BE2C (cell line): ENCODE results near the gene C3orf20.

ENCODE experiments used
- DNase-seq: peaks from one replicate; pipeline ENCODE4 v3.0.0-alpha.2; 2020
- H3K27me3 ChIP-seq: fragments of 250-450 bp; sonication (Bioruptor Pico); 2 replicates; pipeline ENCODE4 v1.5.1; 2020; ENCODE audit warnings: mild to moderate bottlenecking
- H3K36me3 ChIP-seq: fragments of 250-450 bp; sonication (Bioruptor Pico); 2 replicates; pipeline ENCODE4 v1.5.1; 2020; ENCODE audit warnings: mild to moderate bottlenecking
- H3K4me1 ChIP-seq: fragments of 250-450 bp; sonication (Bioruptor Pico); 2 replicates; pipeline ENCODE4 v1.5.1; 2020
- H3K4me3 ChIP-seq: 2 replicates; pipeline ENCODE4 v1.5.1; 2011; ENCODE audit warnings: low read depth, low read length
- H3K9me3 ChIP-seq: fragments of 250-450 bp; sonication (Bioruptor Pico); 2 replicates; pipeline ENCODE4 v1.5.1; 2020
- TF ChIP-seq, protein P1 (sequence below): IDR thresholded peaks from 2 replicates; pipeline ENCODE4 v1.5.1; 2012; ENCODE audit warnings: mild to moderate bottlenecking, low read depth, low read length

C3orf20 gene

DNA sequence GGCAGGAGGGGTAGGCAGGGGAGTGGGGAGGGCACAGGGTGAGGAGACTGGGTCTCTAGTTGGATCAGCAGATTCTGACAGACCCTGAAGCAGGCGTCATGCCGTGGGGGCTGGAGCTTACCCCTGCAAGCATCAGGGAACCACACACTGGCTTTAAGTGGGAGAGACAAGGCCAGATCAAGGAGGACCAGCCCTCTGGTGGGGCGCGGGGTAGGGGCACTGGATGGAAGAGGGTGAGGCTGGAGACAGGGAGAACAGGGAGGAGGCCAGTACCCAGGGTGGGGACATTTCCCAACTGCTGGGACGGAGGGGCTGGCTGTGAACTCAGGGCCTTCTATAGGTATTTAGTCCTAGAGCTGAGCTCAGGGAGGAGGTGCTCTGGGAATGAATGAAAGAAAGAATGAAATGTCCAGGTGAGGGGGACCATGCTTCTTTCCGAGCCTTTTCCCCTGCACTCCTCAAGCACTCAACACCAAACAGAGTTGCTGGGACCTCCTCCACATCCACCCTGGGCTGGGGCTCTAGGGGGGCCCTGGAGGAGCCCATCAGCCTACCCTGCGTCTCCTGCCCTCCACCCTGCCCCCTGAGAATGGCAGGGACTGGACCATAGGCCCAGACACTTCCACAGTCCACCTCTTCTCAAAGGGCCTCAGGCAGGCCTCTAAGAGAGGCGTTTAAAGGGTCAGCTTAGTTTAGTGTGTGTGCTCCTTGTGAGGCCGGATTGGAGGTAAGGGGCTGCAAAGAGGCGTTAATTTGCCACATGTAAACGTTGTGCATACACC, 94.8 kb downstream of the C3orf20 start:
- H3K4me3 ChIP-seq = no peak overlapping the region
- no peaks in the 10 kb centered on the region for H3K27me3 ChIP-seq
- H3K4me1 ChIP-seq = no peaks in the 10 kb centered on the region
- DNase-seq = no peak
- no peaks in the 10 kb centered on the region for H3K36me3 ChIP-seq
- H3K9me3 ChIP-seq = no peaks in the 10 kb centered on the region
- TF ChIP-seq, protein P1, sequence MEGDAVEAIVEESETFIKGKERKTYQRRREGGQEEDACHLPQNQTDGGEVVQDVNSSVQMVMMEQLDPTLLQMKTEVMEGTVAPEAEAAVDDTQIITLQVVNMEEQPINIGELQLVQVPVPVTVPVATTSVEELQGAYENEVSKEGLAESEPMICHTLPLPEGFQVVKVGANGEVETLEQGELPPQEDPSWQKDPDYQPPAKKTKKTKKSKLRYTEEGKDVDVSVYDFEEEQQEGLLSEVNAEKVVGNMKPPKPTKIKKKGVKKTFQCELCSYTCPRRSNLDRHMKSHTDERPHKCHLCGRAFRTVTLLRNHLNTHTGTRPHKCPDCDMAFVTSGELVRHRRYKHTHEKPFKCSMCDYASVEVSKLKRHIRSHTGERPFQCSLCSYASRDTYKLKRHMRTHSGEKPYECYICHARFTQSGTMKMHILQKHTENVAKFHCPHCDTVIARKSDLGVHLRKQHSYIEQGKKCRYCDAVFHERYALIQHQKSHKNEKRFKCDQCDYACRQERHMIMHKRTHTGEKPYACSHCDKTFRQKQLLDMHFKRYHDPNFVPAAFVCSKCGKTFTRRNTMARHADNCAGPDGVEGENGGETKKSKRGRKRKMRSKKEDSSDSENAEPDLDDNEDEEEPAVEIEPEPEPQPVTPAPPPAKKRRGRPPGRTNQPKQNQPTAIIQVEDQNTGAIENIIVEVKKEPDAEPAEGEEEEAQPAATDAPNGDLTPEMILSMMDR = no peak

DNA sequence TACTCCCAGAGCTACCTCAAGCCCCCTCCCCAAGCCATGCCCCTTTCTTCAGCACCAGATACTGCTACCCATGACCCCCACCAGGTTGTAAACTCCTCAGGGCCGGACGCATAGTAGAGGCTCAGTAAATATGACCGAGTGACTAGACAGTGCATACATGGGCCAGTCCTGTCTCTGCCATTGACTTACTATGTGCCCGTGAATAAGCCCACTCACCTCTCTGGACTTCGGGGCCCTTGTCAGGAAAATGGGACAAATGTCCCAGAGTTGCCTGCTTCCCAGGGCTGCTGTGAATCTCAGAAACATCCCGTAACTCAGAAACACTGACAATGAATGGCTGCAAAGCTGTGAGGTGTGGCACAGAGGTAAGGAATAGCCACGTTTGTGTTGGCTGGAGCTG, 95.7 kb downstream of the C3orf20 start:
- Histone ChIP-seq H3K36me3 (no peaks in the 10 kb centered on the region), H3K27me3 (no peaks in the 10 kb centered on the region), H3K4me3 (no peak overlapping the region), H3K9me3 (no peaks in the 10 kb centered on the region), H3K4me1 (no peaks in the 10 kb centered on the region)
- DNase-seq = no peak
- TF ChIP-seq, protein P1 = no peak

DNA sequence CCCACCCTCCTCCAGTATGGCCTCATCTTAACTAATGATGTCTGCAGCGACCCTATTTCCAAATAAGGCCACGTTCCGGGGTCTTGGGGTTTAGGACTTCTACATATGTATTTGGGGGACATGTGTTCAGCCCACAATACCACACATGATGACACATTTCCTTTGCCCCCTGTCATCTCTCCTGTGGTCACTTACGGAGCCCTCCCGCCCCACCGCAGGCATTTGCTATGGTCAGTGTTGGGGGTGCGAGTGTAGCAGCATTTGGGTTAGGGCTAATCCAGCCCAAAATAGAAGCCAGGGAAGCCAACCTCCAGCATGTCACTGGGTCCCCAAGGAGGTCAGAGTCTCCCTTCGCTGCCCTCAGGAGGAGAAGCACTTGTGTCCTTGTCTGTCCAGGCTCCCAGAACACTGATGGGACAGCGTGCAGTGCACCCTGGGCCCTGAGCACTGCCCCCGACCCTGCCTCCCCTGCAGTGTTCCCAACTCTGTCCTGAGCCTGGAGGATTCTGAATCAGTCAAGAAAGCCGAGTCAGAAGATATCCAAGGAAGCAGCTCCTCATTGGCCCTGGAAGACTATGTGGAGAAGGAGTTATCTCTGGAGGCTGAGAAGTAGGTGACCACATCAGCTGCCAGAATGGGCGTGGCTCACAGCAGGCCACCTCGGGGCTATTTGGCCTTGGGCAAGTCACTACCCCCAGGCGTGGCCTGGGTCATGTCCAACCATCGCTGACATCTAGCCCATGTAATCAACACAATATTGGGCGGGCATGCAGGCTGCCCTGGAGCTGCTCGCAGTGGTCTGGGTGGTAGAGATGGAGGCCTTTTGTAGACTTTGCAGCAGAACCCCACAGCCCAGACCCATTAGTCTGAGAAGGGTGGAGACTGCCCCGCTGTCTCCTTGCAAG, 96.9 kb downstream of the C3orf20 start:
- no peaks in the 10 kb centered on the region for H3K9me3 ChIP-seq
- no peak overlapping the region for H3K4me3 ChIP-seq
- TF ChIP-seq, protein P1 = no peak
- H3K4me1 ChIP-seq = no peaks in the 10 kb centered on the region
- H3K27me3 ChIP-seq = no peaks in the 10 kb centered on the region
- no peak for DNase-seq
- no peaks in the 10 kb centered on the region for H3K36me3 ChIP-seq

DNA sequence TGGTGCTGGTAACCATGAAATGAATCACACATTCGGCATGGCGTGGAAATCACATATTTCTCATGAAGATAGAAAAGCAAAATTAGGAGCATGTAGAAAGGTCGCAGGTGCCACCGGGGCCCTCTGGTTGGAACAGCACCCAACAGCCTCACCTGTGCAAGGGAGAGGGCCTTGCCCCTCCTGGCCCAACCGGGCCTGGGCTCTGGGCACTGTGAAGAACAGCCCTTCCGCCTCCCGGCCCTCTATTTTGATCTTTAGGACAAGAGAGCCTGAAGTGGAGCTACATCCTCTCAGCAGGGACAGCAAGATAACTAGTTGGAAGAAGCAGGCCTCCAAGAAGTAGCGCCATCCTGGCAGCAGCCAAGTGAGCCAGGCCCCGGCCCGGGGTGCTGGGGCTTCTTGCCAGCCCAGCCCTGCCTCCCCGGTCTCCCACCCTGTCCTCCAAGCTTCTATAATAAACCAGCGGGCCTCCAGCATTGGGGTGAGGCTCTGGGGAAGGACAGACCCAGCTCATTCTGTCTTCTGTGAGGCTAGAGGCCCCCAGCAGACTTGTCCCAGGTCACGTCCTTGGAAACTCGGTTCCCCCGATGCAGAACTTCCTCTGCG, 97.7 kb downstream of the C3orf20 start:
- Histone ChIP-seq H3K9me3 (no peaks in the 10 kb centered on the region), H3K27me3 (no peaks in the 10 kb centered on the region), H3K36me3 (no peaks in the 10 kb centered on the region), H3K4me1 (no peaks in the 10 kb centered on the region), H3K4me3 (no peak overlapping the region)
- DNase-seq = no peak
- TF ChIP-seq, protein P1 = no peak

DNA sequence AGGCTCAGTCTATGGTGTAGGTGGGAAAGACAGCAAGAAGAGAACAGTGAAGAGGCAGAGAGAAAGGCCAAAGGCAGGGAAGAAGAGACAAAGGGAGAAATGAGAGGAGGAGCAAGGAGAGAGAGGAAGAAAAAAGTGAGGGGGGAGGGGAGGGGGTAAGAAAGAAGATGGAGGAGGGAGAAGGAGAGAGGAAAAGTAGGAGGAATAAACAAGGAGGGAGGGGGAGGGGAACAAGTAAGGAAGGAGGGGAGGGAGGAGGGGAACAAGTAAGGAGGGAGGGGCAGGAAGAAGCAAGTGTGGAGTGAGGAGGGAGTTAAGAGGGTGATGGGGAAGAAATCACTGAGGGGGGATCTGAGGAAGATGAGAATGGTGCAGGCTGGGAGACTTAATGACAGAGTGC, 98.3 kb downstream of the C3orf20 start:
- Histone ChIP-seq H3K4me1 (no peaks in the 10 kb centered on the region), H3K4me3 (no peak overlapping the region), H3K9me3 (no peaks in the 10 kb centered on the region), H3K27me3 (no peaks in the 10 kb centered on the region), H3K36me3 (no peaks in the 10 kb centered on the region)
- DNase-seq = no peak
- TF ChIP-seq, protein P1 = no peak
